Activated CD8-positive, alpha-beta T cell treated with anti-CD3 and anti-CD28 coated beads, Interleukin-2, amount 10 ng/mL, durations not matched to agents 7 days and 5 days (primary cell): ENCODE measurements around the gene FAM131B. TPM values are rescaled to one million over a fixed set of nuclear protein-coding genes. Genes with fewer than 3 reads are reported as not detected.
"Not testable (repeated sequence)": the region's sequence is repeated elsewhere in the genome, so short reads cannot be mapped to it uniquely, and the experiment has no call there.

Experiments used
- ATAC-seq: fragments of 150-1000 bp; cut with Tn5 transposase; one replicate; pipeline ENCODE4 v1.10.0; 2021; ENCODE audit warnings: moderate library complexity
- CTCF ChIA-PET: fragments of 350-600 bp; sonication (Branson Sonifier 250); formaldehyde crosslinking; loops from one replicate; lab custom pipeline; 2021; ENCODE audit warnings: antibody characterized with exemption; lab: Charles Lee
- POLR2A ChIA-PET: fragments of 350-600 bp; sonication (Branson Sonifier 250); formaldehyde crosslinking; loops from one replicate; lab custom pipeline; 2021; ENCODE audit warnings: antibody characterized with exemption; lab: Charles Lee
- DNase-seq: peaks from one replicate; pipeline ENCODE4 v3.0.0-alpha.2; 2020
- H3K27ac Mint-ChIP-seq: one replicate; pipeline ENCODE4 v1.8.0; 2021; ENCODE audit warnings: mild to moderate bottlenecking, mixed read lengths
- H3K27me3 Mint-ChIP-seq: one replicate; pipeline ENCODE4 v1.8.0; 2021; ENCODE audit warnings: low read depth, mixed read lengths
- H3K36me3 Mint-ChIP-seq: one replicate; pipeline ENCODE4 v1.8.0; 2021; ENCODE audit warnings: low read depth, mixed read lengths
- H3K4me1 Mint-ChIP-seq: one replicate; pipeline ENCODE4 v1.8.0; 2021; ENCODE audit warnings: low read depth, mixed read lengths
- H3K4me3 Mint-ChIP-seq: one replicate; pipeline ENCODE4 v1.8.0; 2021; ENCODE audit warnings: mild to moderate bottlenecking, mixed read lengths
- H3K9me3 Mint-ChIP-seq: one replicate; pipeline ENCODE4 v1.8.0; 2022; ENCODE audit warnings: mixed read lengths; ENCODE audit not compliant: insufficient read depth
- total RNA-seq, 2 experiments: library from RNA; stranded (reverse); gene quantifications; one replicate each; pipeline ENCODE4 v1.2.3, GENCODE V29; 2021

Gene FAM131B
- total RNA-seq, 2 experiments from 2014 or later: 2.2 to 2.4 TPM

DNA sequence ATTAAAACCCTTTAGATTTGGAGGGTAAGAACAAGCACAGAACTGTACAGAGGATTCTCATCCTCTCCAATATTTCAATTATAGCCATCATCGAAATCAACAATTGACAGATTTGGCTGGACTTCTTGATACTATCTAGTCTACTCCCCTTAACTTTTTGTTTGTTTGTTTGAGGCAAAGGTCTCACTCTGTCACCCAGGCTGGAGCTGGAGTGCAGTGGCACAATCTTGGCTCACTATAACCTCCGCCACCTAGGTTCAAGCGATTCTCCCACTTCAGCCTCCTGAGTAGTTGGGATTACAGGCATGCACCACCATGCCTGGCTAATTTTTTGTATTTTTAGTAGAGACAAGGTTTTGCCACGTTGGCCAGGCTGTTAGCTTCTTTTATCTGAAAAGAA lies 39.7 kb upstream of the FAM131B start:
- DNase-seq, H3K9me3 Mint-ChIP-seq, H3K27ac Mint-ChIP-seq, H3K4me3 Mint-ChIP-seq, H3K27me3 Mint-ChIP-seq, H3K36me3 Mint-ChIP-seq, ATAC-seq: not testable (repeated sequence)
- H3K4me1 Mint-ChIP-seq: peaks cover 23% of the 10 kb centered on the region
- POLR2A ChIA-PET: interaction anchor here (0.9 to 1.9 kb wide), 2 partner anchors 13 to 23 kb away, joined by 3 to 5 read pairs; no protein-coding TSS in a partner anchor
- CTCF ChIA-PET: interaction anchor here (1.2 to 2.9 kb wide), 6 partner anchors 13 to 187 kb away, joined by 3 to 13 read pairs (median 5); no protein-coding TSS in a partner anchor

DNA sequence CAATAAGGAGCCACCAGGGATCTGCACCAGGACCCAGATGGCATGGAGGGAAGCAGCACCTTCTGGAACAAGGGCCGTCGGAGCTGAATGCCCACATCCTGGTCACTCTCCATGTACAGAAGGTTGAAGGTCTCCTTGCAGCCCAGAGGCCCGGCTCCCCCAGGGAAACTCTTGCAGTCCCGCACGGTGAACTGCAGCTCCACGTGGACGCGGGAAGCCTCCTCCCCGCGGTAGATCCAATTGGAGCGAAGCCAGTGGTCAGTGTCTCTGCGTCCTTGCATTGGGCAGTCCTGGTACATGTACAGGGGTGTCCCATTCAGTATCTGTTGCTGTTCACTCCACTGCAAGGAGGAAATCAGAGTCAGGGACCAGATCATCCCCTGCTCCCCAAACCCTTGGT lies 38.8 kb upstream of the FAM131B start:
- Mint-ChIP-seq H3K4me3 (no peak overlapping the region), H3K4me1 (peaks cover 13% of the 10 kb centered on the region), H3K9me3 (no peaks in the 10 kb centered on the region), H3K27ac (no peak overlapping the region), H3K36me3 (peaks cover 6% of the 10 kb centered on the region), H3K27me3 (no peaks in the 10 kb centered on the region)
- POLR2A ChIA-PET: no interaction called here
- DNase-seq: no peak
- no peak for ATAC-seq
- CTCF ChIA-PET: interaction anchor here (1.4 to 2.9 kb wide), 5 partner anchors 13 to 186 kb away, joined by 4 to 13 read pairs (median 6); no protein-coding TSS in a partner anchor

DNA sequence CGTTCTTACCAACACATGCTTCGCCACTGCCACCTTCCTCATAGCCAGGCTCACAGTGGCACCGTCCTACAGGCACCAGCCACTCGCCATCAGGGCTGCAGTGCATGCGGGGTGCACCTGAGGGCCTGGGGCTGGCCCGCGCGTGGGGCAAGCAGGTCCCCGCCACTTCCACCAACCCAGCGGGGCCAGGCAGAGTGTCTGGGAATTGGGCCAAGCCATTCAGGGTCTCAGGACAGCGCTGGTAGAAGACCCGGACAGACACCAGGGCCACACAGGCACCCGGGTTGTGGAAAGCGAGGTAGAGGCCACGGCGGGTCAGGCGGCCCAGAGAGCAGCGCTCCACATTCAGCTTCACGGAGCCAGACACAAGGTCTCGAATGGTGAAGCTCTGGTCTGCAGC lies 37.1 kb upstream of the FAM131B start:
- CTCF ChIA-PET: no interaction called here
- Mint-ChIP-seq H3K4me3 (no peak overlapping the region), H3K36me3 (peaks cover 11% of the 10 kb centered on the region), H3K9me3 (no peaks in the 10 kb centered on the region), H3K27ac (no peak overlapping the region), H3K27me3 (no peaks in the 10 kb centered on the region), H3K4me1 (peaks cover 11% of the 10 kb centered on the region)
- DNase-seq (no peak), ATAC-seq (no peak)
- POLR2A ChIA-PET: no interaction called here

DNA sequence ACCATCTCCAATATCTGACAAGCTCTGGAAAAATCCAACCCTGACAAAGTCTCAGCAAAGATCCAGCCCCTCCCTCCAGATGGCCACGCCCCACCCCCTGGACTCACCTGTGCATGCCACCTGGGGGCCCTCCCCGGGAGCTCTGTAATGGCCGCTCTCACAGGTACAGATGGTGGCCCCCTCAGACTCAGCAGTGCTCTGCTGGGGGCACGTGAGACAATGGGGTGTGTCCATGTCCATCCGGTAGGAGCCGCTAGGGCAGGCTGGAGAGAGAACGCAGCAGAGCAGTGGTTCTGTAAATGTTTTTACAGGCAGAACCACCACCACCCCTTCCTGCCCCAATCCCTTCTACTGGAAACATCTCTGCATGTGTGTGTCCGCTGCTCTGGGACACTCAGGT lies 36.6 kb upstream of the FAM131B start:
- ChIA-PET POLR2A (no interaction called here), CTCF (interaction anchor here (1.4 kb wide), 1 partner anchor 17 kb away, joined by 4 read pairs; no protein-coding TSS in a partner anchor)
- ATAC-seq (no peak), DNase-seq (no peak)
- no peak overlapping the region for H3K4me3 Mint-ChIP-seq
- no peaks in the 10 kb centered on the region for H3K27me3 Mint-ChIP-seq
- H3K4me1 Mint-ChIP-seq: peaks cover 14% of the 10 kb centered on the region
- no peak overlapping the region for H3K27ac Mint-ChIP-seq
- peaks cover 11% of the 10 kb centered on the region for H3K36me3 Mint-ChIP-seq
- no peaks in the 10 kb centered on the region for H3K9me3 Mint-ChIP-seq

DNA sequence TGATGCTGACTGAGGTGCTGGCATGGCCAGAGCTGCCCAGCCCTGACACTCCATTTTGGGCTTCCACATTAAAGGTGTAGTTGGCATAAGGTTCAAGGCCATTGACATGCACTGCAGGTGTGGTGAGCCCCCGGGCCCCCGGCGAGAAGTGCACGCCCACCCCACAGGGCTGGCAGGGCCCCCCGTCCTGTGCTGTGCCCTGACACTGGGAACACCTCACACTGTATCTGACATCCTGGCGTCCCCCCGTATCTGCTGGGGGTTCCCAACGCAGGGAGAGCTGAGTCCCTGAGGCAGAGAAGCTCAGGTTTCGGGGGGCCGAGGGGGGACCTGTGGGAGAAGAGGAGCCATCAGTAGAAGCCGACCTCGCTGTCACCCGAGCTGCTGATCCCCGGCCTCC lies 36.1 kb upstream of the FAM131B start:
- Mint-ChIP-seq H3K4me3 (no peak overlapping the region), H3K27me3 (no peaks in the 10 kb centered on the region), H3K4me1 (peaks cover 14% of the 10 kb centered on the region), H3K36me3 (peaks cover 16% of the 10 kb centered on the region), H3K27ac (no peak overlapping the region), H3K9me3 (no peaks in the 10 kb centered on the region)
- ATAC-seq (no peak), DNase-seq (no peak)
- CTCF ChIA-PET: interaction anchor here (1.4 kb wide), 1 partner anchor 17 kb away, joined by 4 read pairs; no protein-coding TSS in a partner anchor
- POLR2A ChIA-PET: no interaction called here

DNA sequence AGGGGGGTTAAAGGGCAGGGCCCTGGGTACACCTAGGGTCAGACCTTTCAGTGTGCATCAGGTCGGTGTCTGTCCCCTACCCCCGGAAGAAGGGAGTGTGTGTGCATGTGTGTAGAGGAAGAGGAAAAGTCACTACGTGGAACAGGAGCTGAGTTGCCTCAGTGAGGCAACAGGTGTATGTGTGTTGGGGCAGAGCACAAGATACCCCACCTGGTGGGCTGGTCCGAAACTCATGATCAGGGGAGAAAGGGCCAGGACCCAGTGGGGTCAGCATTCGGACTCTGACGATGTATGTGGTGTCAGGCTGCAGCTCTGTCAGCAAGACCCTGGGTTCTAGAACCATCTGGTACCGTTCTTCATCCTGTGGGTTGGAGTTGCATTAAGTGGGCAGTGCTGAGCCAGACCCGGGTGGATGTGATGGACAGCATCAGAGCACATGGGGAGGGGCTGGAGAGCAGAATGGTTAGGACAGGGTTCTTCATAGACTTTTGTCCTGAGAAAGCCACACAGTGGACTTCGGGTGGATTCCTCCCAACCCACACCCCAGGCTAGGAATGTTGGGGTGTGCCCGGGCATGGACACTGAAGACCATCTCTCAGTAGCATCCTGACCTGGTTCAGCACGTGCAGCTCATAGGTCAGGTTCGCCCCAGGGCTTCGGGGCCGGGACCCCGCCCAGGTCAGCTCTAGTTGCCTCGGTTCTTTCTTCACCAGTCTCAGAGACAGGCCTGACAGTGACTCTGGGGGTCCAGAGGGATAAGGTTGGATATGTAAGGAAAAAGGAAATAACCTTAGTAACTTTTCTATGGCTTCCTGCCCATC lies 35.4 kb upstream of the FAM131B start:
- Mint-ChIP-seq H3K36me3 (peaks cover 20% of the 10 kb centered on the region), H3K27ac (no peak overlapping the region), H3K4me1 (peaks cover 11% of the 10 kb centered on the region), H3K9me3 (no peaks in the 10 kb centered on the region), H3K27me3 (no peaks in the 10 kb centered on the region), H3K4me3 (no peak overlapping the region)
- POLR2A ChIA-PET: interaction anchor here (1.0 kb wide), 1 partner anchor 9 kb away, joined by 3 read pairs; no protein-coding TSS in a partner anchor
- DNase-seq (no peak), ATAC-seq (no peak)
- CTCF ChIA-PET: interaction anchor here (1.4 kb wide), 2 partner anchors 18 to 19 kb away, joined by 4 to 6 read pairs; no protein-coding TSS in a partner anchor

DNA sequence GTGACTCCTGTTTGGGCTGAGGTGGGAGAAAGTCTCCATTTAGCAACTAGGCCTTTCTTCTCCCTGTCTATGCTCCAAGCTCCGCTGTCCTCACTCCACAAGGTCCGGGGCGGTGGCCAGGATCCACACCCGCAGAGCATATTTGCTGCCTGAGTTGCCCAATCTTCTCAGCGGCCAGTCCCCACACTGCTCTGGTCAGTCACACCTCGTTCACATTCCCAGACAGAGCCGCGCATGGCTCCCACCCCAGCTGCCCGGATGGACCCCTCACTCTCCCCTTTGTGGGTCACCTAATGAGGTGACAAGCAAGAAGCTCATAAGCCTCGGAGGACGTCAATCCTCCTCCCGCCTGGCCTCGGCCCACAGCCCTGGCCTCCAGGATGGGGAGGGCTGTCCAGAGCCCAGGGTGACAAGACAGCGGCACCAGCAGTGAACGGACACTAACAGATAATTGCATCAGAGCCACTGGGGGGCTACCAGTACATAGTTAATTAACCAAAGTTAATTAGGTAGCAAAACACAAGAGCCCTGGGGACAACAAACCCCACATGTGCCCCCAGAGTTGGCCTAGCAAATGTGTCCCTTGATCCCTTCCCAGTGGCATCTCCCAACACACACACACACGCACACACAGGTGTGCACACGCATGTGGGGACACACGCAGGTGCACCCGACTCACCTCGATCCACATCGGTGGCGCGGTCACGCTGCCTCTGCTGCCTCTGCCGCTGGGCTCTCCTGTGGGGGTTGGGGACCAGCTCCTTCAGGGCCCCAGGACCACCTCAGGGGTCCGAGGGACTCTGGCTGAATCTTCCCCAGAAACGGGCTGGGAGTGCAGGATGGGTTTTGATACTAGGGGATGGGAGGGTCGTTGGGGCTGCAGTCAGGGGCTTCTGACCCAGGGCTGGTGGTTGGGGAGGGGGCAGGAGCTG lies 34.4 kb upstream of the FAM131B start:
- POLR2A ChIA-PET: interaction anchor here (0.8 to 1.0 kb wide), 3 partner anchors 8 to 9 kb away, joined by 3 to 7 read pairs (median 3); no protein-coding TSS in a partner anchor

DNA sequence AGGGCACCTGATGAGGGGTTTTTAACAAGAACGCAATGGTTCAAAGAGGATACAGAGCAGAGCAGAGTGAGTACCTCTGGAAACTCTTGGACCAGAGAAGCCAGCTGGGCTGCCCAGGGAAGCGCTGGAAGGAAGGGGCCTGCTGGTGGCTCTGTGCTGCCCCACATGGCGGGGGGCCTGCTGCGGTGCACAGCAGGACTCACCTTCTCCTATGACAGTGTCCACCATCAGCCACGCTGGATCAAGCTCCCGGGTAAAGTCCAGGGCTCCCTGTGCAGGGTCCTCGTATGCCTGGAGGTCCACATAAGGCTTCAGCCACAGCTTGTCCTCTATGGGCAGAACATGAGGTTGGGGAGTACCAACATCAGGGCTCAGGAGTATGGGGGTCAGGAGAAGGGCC lies 33.7 kb upstream of the FAM131B start:
- Mint-ChIP-seq H3K4me3 (no peak overlapping the region), H3K36me3 (peaks cover 35% of the 10 kb centered on the region), H3K4me1 (peaks cover 18% of the 10 kb centered on the region), H3K27me3 (no peaks in the 10 kb centered on the region), H3K27ac (no peak overlapping the region), H3K9me3 (no peaks in the 10 kb centered on the region)
- ChIA-PET CTCF (interaction anchor here (0.7 to 1.4 kb wide), 3 partner anchors 11 to 20 kb away, joined by 3 to 6 read pairs (median 3); no protein-coding TSS in a partner anchor), POLR2A (interaction anchor here (0.8 kb wide), 2 partner anchors 8 to 10 kb away, joined by 3 to 7 read pairs; no protein-coding TSS in a partner anchor)
- ATAC-seq: no peak
- DNase-seq: no peak

More for the DNA sequence above, 34.4 kb upstream of the FAM131B start:
- Mint-ChIP-seq H3K4me3 (no peak overlapping the region), H3K36me3 (peaks cover 29% of the 10 kb centered on the region), H3K4me1 (peaks cover 14% of the 10 kb centered on the region), H3K27ac (no peak overlapping the region), H3K9me3 (no peaks in the 10 kb centered on the region), H3K27me3 (no peaks in the 10 kb centered on the region)
- ATAC-seq (no peak), DNase-seq (no peak)
- CTCF ChIA-PET: interaction anchor here (0.7 to 1.4 kb wide), 3 partner anchors 10 to 20 kb away, joined by 3 to 6 read pairs (median 3); no protein-coding TSS in a partner anchor

DNA sequence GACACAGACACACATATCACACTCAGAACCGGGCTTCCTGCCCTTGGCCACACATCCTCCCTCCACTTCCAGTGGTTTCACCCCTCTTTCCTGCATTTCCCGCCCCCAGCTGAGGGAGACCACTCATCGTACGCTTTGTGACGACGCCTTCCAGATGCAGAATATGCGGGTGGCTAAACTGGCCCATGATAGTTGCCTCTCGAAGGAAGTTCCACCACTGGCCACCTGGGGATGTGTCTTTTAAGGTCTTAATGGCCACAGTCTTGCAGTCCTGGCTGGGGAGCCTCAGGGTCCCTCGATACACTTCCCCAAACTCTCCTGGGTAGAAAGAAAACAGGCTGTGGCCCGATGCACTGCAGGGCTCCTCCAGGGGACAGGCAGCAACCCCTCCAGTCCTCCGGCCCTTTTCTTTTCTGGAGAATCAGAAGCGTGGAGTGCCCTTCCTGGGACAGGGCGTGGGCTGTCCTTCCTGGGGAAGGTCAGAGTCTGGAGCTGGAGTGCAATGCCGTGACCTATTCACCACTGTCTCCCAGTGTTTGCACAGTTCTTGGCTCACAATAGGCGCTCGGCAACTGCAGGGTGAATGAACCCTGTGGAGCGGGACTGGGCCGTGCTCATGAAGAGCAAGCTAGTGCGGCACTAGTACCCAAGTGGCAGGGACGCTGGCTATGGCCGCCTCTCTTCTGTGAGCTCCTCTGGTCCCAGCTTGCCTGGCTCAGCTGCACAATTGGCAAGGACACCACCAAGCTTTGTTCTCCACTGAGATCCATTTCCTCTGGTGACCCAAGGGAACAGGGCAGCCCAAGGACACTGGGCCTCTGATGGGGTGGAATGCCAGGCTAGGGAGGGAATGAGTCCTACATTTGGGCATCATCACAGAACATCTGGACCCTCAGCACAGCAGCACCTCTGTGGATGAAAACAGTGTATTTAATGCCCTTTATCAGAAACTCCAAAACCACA lies 33.0 kb upstream of the FAM131B start:
- ChIA-PET CTCF (interaction anchor here (1.2 kb wide), 1 partner anchor 11 kb away, joined by 3 read pairs; no protein-coding TSS in a partner anchor), POLR2A (interaction anchor here (3.2 kb wide), 1 partner anchor 11 kb away, joined by 9 read pairs; no protein-coding TSS in a partner anchor)
- H3K4me1 Mint-ChIP-seq: peaks cover 20% of the 10 kb centered on the region

DNA sequence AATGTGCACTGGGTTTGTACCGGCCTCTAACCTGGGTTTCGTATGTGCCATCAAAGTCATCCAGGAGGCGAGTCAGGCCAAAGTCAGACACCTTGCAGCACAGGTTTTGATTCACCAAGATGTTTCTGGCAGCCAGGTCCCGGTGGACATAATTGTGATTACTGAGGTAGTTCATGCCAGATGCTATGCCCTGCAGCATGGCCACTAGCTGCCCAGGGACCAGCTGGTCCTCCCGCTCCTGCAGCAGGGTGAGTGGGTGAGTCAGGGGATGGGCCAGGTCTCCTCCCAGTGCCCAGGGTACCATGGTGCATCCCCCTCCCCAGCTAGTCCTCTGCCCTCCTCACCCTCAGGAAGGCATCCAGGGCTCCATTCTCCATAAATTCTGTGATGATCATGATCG lies 32.3 kb upstream of the FAM131B start:
- ChIA-PET CTCF (no interaction called here), POLR2A (interaction anchor here (3.2 kb wide), 1 partner anchor 10 kb away, joined by 9 read pairs; no protein-coding TSS in a partner anchor)
- H3K4me3 Mint-ChIP-seq: no peak overlapping the region
- H3K36me3 Mint-ChIP-seq: peaks cover 47% of the 10 kb centered on the region
- peak overlapping the region; percentile 1 for H3K27ac Mint-ChIP-seq
- DNase-seq: no peak
- H3K9me3 Mint-ChIP-seq: no peaks in the 10 kb centered on the region
- no peak for ATAC-seq
- peaks cover 26% of the 10 kb centered on the region for H3K4me1 Mint-ChIP-seq
- no peaks in the 10 kb centered on the region for H3K27me3 Mint-ChIP-seq

More for the DNA sequence above, 33.0 kb upstream of the FAM131B start:
- DNase-seq: no peak
- ATAC-seq: no peak
- peaks cover 40% of the 10 kb centered on the region for H3K36me3 Mint-ChIP-seq
- peak overlapping the region; percentile 1 for H3K27ac Mint-ChIP-seq
- H3K27me3 Mint-ChIP-seq: no peaks in the 10 kb centered on the region
- H3K4me3 Mint-ChIP-seq: no peak overlapping the region
- H3K9me3 Mint-ChIP-seq: no peaks in the 10 kb centered on the region
